ENCODE measurements around the gene IGF2BP2. TPM values are rescaled to one million over a fixed set of nuclear protein-coding genes. Genes with fewer than 3 reads are reported as not detected.

Gene IGF2BP2
- total and polyA plus RNA-seq, 2 of the 4 experiments (the other 2 are of a cell fraction) = 23.4 to 88.2 TPM

DNA sequence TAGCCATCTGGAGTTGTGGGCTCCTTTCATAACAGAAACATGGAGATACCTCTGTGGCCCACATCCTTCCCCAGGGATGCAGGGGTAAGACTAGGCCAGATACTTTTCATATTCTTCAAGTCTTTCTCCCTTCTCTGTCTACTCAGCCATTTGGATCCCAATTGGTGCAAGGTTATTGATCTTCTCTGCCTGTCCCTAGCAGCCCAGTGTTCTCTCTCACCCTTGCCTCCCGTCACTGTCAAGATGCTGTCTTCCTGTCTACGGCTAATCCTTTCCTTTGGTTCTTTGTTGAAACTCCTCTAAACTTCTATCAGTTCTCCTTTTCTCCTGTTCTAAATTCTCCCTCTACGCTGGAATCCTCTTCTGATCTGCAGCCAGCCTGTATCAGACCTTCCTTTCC lies 187.5 kb downstream of the IGF2BP2 start:
- Histone ChIP-seq H2AFZ (replicated peaks; ENCODE audit: low read length, poor library complexity) (no peak overlapping the region), H4K20me1 (ENCODE audit: insufficient read depth, low read length) (no peaks in the 10 kb centered on the region), H3K9ac (ENCODE audit: low read depth, low read length) (no peak overlapping the region), H4K91ac (ENCODE audit: insufficient read depth, low read depth, low read length) (no peak overlapping the region), H3K79me1 (ENCODE audit: low read depth in 1 of 2, low read length in 2 of 2) (0 out of 4 replicates have a peak, but pooled peaks cover 0 to 4% of the 10 kb centered on the region in 2 experiments), H3K14ac (replicated peaks; ENCODE audit: low read depth, low read length) (no peak overlapping the region), H2BK5ac (ENCODE audit: low read depth, low read length, poor library complexity, severe bottlenecking) (no peak overlapping the region), H4K5ac (ENCODE audit: low read depth, low read length) (no peak overlapping the region), H2BK15ac (ENCODE audit: low read depth, low read length) (no peak overlapping the region), H4K8ac (ENCODE audit: low read depth in 2 of 2, low read length in 2 of 2) (no peak overlapping the region), H2BK20ac (ENCODE audit: low read depth, low read length) (no peak overlapping the region), H3K9me3 (ENCODE audit: control insufficient read depth, insufficient read depth, low read length) (no peaks in the 10 kb centered on the region), H2BK120ac (ENCODE audit: low read depth, low read length) (no peak overlapping the region), H2AK9ac (replicated peaks; ENCODE audit: low read depth, low read length, poor library complexity) (no peak overlapping the region), H3K9me1 (ENCODE audit: insufficient read depth, low read length) (peaks cover 9% of the 10 kb centered on the region), H3K4me1 (ENCODE audit: control insufficient read depth, insufficient read depth, low read length) (no peaks in the 10 kb centered on the region), H3K56ac (ENCODE audit: extremely low read depth, insufficient read depth, low read length) (no peak overlapping the region), H3K4me2 (ENCODE audit: low read depth, low read length) (no peak overlapping the region), H3K18ac (ENCODE audit: low read depth, low read length) (no peak overlapping the region), H2AK5ac (ENCODE audit: low read depth, low read length) (no peak overlapping the region), H3K27ac (ENCODE audit: insufficient read depth, low read length) (no peak overlapping the region), H3K4ac (ENCODE audit: low read depth, low read length) (no peak overlapping the region), H3K36me3 (ENCODE audit: control insufficient read depth, insufficient read depth, low read length) (peaks cover 2% of the 10 kb centered on the region), H3K23ac (ENCODE audit: low read depth, low read length) (no peak overlapping the region), H3K27me3 (ENCODE audit: control insufficient read depth, insufficient read depth, low read length) (no peaks in the 10 kb centered on the region), H3K4me3 (ENCODE audit: insufficient read depth, low read depth, low read length) (no peak overlapping the region)
- POLR2A ChIA-PET (ENCODE audit: unreplicated experiment) = no interaction called here
- in situ Hi-C loops (cut with MboI; ENCODE audit: low sequenced_read_pairs) = no loop called here
- intact Hi-C loops (cut with micrococcal nuclease) = no loop called here
- ATAC-seq (ENCODE audit: low read depth) (no peak), DNase-seq (no peak)
- BruUV-seq (replicated peaks) = no TSS peak
- dilution Hi-C loops (cut with HindIII; ENCODE audit: low sequenced_read_pairs, unreplicated experiment) = no loop called here
- 80% methylated on average over 1 of the region's 3 CpGs; no CpG with 5 or more reads in 1 of the 2 experiments for WGBS, 2 experiments (ENCODE audit: extremely low coverage in 2 of 2, insufficient read length in 1 of 2)
- TF ChIP-seq RFX5 (IDR thresholded peaks at IDR 0.05; ENCODE audit: low read depth, low read length) = no peak
- no peak for TF ChIP-seq CEBPB (IDR thresholded peaks at IDR 0.05; ENCODE audit: low read depth, low read length)
- TF ChIP-seq MXI1 (IDR thresholded peaks at IDR 0.05; ENCODE audit: borderline replicate concordance, low read depth, low read length) = no peak
- no peak for TF ChIP-seq FOS (IDR thresholded peaks at IDR 0.05; ENCODE audit: low read depth, low read length)
- TF ChIP-seq NFE2L2 (IDR thresholded peaks at IDR 0.05; ENCODE audit: low read depth, low read length) = no peak
- CTCF ChIA-PET = no interaction called here
